A172 (cell line): ENCODE measurements around the gene GPHN. TPM values are rescaled to one million over a fixed set of nuclear protein-coding genes. Genes with fewer than 3 reads are reported as not detected.

Source experiments
- DNase-seq: peaks from one replicate; pipeline ENCODE4 v3.0.0-alpha.2; 2015; ENCODE audit warnings: low spot score
- total RNA-seq: library from RNA; depleted of rRNA; stranded (reverse); fragments of >200 nt; shearing (Covaris generic); gene quantifications from 2 replicates; pipeline ENCODE4 v1.2.3, GENCODE V29; 2014; rRNA removed

The GPHN gene
- total RNA-seq, result 10.7 and 13.3 TPM in 2 replicates

DNA sequence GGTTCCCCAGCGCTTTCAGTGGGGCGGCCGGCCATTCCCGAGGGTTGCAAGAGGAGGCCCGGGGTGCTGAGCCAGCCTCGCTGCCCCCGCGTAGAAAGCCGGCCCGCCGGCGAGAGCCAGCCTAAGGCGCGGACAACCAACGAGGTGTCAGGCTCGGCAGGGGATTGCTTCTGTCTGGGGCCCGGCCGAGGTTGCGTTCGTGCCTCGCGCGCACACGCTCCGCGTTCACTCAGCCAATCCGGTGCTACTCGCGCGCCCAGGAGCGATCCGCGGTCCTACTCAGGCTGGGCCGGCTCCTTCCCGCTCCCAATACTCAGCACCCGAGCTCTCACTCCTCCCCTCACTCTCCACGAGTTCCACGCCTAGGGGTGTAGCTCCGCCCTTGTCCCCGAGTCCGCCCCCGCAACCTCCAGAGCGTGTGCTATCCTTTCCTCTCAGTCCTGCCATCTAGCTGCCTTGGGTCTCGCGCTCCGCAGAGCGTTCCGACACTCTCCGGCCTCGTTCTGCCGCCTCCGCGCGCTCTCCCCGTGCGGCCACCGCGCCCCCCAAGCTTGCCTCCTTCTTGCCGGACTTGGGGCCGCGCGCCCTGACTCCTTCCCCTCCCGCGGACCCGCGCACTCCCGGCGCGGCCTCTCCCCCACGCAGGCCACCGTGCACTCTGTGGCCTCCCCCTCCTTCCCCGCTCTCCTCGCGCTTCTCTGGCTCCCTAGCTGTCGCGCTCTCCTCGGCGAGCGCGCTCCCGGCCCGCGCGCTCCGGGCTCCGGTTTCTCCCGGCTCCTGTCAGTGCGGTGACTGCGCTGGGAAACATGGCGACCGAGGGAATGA, at the start of gene GPHN:
Gene GPHN, plus strand, starts transcription at position 426 of the 825 bp plus-strand sequence.
- DNase-seq, result peak; percentile 87

- no peak for DNase-seq
Observed at GRCh38 chr14:66459603-66460002, 48.3 kb upstream of the GPHN start.

- no peak for DNase-seq
Observed at GRCh38 chr14:66464261-66464660, 43.7 kb upstream of the GPHN start.

GRCh38 chr14:66468778-66469367, 39.1 kb upstream of the GPHN start:
- no peak for DNase-seq

DNA sequence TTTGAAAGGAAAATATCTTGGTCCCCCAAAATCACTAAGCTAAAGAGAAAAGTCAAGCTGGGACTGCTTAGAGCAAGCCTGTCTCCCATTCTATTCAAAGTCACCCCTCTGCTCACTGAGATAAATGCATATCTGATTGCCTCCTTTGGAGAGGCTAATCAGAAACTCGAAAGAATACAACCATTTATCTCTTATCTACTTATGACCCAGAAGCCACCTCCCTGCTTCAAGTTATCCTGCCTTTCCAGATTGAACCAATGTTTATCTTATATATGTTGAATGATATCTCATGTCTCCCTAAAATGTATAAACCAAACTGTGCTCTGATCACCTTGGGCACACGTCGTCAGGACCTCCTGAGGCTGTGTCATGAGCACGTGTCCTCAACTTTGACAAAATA, 36.4 kb upstream of the GPHN start:
- DNase-seq, result no peak

GRCh38 chr14:66472251-66472650, 35.7 kb upstream of the GPHN start:
- no peak for DNase-seq

DNA sequence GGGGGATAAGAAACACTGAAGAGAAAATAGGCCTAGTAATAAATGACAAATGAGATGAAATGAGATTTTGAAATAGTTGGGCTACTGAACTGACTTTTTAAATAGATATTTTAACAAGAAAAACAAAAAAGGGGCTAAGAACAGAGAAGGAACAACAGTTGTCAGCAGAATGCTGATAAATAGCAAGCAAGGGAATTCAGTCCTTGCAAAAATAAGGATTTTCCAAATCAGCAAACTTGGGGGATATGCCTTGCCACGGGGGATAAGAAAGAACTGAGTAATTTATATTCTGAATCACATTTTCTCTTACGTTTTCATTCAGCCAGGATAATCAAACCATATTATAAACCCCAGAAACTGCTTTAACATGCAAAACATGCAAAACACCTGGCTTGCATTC, 34.7 kb upstream of the GPHN start:
- DNase-seq, result no peak

GRCh38 chr14:66476964-66477363, 31.0 kb upstream of the GPHN start:
- peak; percentile 35 for DNase-seq

DNA sequence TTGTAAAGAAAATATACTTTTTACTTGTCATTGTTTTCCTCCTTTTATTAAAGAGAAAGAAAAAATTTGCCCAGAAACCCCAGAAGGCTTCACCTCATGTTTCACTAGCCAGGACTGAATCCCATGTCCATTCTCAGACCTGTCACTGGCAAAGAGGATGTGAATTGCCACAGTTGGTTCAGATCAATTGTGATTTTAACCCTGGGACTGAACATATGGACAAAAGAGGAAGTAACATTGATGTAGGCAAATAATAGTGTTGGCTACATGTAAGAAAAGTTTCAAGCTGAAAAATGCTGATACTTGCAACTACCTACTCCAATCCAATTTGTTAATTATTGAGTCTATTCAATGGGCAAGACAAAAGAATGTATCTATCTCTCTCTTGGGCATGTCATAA, 30.4 kb upstream of the GPHN start:
- DNase-seq, result no peak

GRCh38 chr14:66482873-66483272, 25.1 kb upstream of the GPHN start:
- DNase-seq, result no peak

- DNase-seq, result no peak
Observed at GRCh38 chr14:66483322-66483721, 24.6 kb upstream of the GPHN start.

DNA sequence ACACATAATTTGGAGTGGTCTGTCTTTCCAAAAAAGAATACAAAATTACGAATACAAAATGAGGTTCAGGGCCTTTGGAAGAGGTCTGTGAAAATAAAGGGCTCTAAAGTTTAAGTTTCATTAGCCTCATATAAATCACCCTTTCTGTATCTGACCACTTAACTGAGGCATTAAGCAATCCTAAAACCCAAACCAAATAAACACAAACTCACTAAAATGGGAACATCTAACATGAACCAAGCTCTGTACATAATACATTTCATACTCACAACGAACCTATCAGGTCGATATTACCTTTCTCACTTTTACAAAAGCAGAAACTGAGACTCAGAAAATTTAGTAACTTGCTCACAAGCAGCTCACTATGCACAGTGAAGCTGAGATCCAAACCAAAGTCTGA, 22.9 kb upstream of the GPHN start:
- DNase-seq, result no peak

GRCh38 chr14:66485910-66486421, 22.0 kb upstream of the GPHN start, which contains the start of gene CCDC196:
Gene CCDC196 (plus strand): TSS chr14:66486371. CDS start chr14:66486503, 132 bp downstream.
- no peak for DNase-seq

GRCh38 chr14:66487164-66487563, 20.8 kb upstream of the GPHN start:
- no peak for DNase-seq

DNA sequence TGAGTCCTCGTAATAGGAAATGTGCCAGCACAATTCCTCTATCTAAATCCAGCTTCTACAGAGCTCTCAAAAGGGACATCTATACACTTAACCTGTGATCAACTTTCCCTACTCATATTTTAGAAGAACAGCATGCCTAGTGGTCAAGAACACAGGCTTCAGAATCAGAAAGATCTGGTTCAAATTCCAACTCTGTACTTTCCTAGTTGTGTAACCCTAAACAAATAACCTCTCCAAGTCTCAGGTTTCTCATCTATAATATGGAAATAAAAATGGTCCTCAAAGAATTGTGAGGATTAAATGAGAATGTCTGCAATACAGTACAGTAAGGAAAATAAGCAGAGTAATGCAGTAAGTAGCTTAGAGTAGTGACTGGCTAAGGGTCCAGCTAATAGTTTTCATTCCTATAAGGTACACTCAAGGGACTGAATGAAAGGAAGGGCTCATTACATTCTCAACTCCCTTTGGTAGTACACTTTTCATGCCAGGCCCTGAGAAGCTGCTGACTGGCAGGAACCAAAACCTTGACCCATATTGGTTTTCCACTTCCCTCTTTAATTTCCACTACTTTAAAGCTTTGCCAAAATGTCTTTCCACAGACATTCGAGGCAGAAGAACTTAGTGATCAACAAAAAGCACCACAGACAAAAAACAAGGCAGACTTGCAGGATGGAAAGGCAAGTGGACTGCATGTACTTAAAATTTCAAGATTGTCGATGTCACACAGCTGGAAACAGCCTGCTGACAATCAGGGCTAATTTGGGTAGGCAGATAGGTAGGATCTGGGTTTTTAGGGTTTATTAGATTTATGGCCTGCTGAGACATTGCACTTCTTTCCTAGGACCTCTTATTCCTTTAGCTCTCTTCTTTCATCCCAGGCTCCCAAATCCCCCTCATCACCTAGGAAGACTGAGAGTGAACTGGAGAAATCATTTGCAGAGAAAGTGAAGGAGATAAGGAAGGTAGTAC, 17.5 kb upstream of the GPHN start:
- no peak for DNase-seq

GRCh38 chr14:66493750-66494149, 14.2 kb upstream of the GPHN start:
- DNase-seq, result no peak

GRCh38 chr14:66495218-66496098, 12.5 kb upstream of the GPHN start:
- DNase-seq, result peak; percentile 23

DNA sequence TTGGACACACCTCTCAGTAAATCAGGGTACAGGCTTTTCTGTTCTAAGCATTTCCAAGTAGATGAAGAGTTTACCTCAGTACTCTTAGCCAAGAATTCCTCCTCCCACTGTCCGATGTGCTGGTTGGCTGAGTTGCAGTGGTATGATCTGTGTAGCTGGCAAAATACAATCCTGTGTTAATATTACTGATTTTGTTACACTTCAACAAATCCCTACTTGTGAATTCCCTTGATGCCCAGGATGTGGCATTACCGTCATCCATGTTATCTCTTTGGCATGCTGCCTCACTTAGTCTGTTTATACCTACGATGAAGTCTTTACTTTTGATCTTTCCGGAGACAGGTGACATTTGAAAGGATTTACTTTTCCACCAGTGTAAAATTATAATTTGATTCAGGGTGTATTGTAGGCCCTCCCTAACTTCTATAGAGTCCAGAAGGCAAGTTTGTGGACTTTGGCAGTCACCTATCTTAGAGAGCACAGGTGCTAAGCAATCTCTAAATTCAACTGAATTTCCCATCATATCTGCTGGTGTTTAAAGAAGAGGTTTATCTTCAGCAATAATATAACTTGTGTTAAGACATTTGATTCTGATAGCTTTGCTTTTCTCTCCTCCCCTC, 11.6 kb upstream of the GPHN start:
- no peak for DNase-seq

DNA sequence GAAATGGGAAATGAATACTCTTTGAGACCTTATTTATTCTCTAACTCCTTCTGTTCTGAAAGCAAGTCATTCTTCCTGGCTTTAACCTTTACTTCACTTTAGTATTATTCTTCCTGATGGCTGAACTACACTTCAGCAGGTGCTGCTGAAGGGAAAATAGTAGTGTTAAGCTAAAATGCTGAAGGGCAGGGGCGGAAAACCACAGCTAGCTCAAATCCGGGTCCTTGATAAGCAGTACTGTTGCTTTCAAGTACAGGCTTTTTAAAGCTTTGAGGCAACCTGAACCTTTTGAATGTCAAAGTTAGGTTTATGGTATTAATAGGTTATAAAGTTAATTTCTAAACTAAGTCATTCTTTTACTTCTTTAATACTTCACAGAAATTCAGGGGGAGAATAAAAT, 11.0 kb upstream of the GPHN start:
- DNase-seq, result no peak

DNA sequence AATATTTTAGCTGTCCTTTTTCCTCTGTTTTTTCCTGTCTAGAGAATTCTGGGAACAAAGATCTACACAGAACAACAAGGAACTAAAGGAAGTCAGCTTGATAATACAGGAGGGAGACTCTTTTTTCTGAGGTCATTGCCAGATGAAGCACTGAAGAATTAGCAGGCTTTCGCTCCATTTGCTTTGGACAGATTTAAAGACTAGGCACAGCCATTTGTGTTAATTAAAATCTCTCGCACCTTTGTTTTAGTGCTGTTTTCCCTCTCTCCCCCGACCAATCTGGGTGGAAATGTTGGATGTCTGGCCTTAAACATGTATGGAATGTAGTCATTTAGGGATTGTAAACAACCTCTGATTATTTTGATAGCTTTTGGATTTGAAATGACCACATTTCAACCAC, 9.6 kb upstream of the GPHN start:
- no peak for DNase-seq
